ENCODE results near the gene SHISA7.

The SHISA7 gene

DNA sequence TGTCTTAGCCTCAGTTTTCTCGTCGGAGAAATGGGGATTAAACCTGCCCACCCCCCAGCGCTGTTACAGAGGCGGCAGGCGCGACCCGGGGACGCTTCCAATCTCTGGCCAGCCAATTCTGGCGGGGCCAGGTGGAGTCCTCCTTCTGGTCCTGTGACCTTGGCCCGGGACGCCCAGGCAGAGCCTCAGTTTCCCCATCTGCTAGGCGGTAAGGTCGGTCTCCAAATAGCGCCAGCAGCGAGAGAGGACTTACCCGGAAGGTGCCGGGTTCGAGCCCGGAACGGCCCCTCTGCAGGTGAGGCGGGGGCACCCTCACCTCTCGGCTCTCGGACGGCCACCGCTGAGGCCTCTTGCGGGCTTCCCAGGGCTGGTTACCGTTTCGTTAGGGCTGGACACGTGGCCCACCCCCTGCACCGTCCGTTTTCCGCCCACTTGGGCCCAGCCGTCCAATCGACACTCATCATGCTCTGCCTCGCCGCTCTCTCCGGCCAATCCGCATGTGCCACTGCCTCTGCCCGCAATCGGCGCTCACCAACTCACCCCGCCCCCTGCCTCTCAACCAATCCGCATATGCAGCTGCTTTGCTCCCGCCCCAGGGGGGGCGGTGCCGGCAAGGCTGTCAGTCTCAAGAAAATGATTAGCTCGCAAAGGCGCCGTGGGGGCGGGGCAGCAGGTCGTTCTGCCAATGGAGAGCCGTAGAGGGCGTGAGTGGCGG is 18.3 kb upstream of the SHISA7 start, which contains the start of gene ISOC2 (continued):
- TF ChIP-seq ZNF8 (CRISPR knock-in tag; IDR thresholded peaks at IDR 0.05), result no peak
- TF ChIP-seq, protein P1, sequence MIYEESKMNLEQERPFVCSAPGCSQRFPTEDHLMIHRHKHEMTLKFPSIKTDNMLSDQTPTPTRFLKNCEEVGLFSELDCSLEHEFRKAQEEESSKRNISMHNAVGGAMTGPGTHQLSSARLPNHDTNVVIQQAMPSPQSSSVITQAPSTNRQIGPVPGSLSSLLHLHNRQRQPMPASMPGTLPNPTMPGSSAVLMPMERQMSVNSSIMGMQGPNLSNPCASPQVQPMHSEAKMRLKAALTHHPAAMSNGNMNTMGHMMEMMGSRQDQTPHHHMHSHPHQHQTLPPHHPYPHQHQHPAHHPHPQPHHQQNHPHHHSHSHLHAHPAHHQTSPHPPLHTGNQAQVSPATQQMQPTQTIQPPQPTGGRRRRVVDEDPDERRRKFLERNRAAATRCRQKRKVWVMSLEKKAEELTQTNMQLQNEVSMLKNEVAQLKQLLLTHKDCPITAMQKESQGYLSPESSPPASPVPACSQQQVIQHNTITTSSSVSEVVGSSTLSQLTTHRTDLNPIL (CRISPR knock-in tag; IDR thresholded peaks at IDR 0.05; ENCODE audit: low read depth), result no peak
- no peak for TF ChIP-seq PPARA (CRISPR knock-in tag; IDR thresholded peaks at IDR 0.05; ENCODE audit: borderline replicate concordance)
- 0 out of 2 replicates have a peak, but pooled peaks have one; percentile 31 for TF ChIP-seq GLIS3 (CRISPR knock-in tag; IDR thresholded peaks at IDR 0.05)
- TF ChIP-seq OSR1 (CRISPR knock-in tag; IDR thresholded peaks at IDR 0.05), result no peak
- peak; percentile 82; the same call in 1 of the 2 replicates for TF ChIP-seq CSDC2 (CRISPR knock-in tag; IDR thresholded peaks at IDR 0.05)

DNA sequence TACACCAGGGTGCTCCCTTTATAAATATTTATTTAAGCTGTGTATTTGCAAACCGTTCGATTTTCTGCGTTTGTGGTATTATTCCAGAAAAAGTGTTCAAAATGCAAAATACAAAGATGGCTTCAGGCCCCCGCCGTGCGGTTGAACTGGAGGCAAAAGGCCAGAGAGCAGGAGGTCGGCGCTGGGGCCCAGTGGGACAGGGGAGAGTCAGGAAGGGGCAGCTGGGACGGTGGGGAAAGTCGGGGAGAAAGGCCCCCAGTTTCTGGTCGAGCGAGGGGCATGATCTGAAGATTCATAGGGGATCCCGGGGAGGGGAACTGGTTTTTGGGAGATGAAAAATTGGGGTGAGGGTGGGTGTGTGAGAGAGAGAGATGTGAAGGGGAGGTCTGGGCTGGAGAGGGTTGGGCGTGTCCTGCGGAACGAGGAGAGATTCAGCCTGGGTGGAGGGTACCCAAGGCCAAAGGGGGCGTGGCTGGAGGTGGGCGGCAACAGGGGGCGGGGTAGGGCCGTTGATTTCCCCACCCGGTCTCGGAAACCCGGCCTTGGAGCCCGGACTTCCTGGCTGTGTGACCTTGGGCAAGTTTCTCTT is 17.7 kb upstream of the SHISA7 start:
- ATAC-seq, result peak; percentile 73
- no peak for TF ChIP-seq RARB (CRISPR knock-in tag; IDR thresholded peaks at IDR 0.05)
- no peak for TF ChIP-seq PPARA (CRISPR knock-in tag; IDR thresholded peaks at IDR 0.05; ENCODE audit: borderline replicate concordance)
- TF ChIP-seq, protein P1 (CRISPR knock-in tag; IDR thresholded peaks at IDR 0.05; ENCODE audit: low read depth), result no peak
- TF ChIP-seq ZNF8 (CRISPR knock-in tag; IDR thresholded peaks at IDR 0.05), result no peak
- no peak for TF ChIP-seq TOX (CRISPR knock-in tag; IDR thresholded peaks at IDR 0.05; ENCODE audit: borderline replicate concordance)
- no peak for TF ChIP-seq ESRRG (CRISPR knock-in tag; IDR thresholded peaks at IDR 0.05)
- TF ChIP-seq, protein P2, sequence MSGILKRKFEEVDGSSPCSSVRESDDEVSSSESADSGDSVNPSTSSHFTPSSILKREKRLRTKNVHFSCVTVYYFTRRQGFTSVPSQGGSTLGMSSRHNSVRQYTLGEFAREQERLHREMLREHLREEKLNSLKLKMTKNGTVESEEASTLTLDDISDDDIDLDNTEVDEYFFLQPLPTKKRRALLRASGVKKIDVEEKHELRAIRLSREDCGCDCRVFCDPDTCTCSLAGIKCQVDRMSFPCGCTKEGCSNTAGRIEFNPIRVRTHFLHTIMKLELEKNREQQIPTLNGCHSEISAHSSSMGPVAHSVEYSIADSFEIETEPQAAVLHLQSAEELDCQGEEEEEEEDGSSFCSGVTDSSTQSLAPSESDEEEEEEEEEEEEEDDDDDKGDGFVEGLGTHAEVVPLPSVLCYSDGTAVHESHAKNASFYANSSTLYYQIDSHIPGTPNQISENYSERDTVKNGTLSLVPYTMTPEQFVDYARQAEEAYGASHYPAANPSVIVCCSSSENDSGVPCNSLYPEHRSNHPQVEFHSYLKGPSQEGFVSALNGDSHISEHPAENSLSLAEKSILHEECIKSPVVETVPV (CRISPR knock-in tag; IDR thresholded peaks at IDR 0.05), result no peak
- TF ChIP-seq, protein P3, sequence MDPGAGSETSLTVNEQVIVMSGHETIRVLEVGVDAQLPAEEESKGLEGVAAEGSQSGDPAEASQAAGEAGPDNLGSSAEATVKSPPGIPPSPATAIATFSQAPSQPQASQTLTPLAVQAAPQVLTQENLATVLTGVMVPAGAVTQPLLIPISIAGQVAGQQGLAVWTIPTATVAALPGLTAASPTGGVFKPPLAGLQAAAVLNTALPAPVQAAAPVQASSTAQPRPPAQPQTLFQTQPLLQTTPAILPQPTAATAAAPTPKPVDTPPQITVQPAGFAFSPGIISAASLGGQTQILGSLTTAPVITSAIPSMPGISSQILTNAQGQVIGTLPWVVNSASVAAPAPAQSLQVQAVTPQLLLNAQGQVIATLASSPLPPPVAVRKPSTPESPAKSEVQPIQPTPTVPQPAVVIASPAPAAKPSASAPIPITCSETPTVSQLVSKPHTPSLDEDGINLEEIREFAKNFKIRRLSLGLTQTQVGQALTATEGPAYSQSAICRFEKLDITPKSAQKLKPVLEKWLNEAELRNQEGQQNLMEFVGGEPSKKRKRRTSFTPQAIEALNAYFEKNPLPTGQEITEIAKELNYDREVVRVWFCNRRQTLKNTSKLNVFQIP (CRISPR knock-in tag; IDR thresholded peaks at IDR 0.05; ENCODE audit: borderline replicate concordance, low read depth), result no peak
- TF ChIP-seq OSR1 (CRISPR knock-in tag; IDR thresholded peaks at IDR 0.05), result no peak
- no peak for TF ChIP-seq ZNF565 (CRISPR knock-in tag; conservative IDR thresholded peaks at IDR 0.05; ENCODE audit: low read depth)
- TF ChIP-seq CSDC2 (CRISPR knock-in tag; IDR thresholded peaks at IDR 0.05), result no peak
- TF ChIP-seq GLIS3 (CRISPR knock-in tag; IDR thresholded peaks at IDR 0.05), result no peak
- TF ChIP-seq, protein P4, sequence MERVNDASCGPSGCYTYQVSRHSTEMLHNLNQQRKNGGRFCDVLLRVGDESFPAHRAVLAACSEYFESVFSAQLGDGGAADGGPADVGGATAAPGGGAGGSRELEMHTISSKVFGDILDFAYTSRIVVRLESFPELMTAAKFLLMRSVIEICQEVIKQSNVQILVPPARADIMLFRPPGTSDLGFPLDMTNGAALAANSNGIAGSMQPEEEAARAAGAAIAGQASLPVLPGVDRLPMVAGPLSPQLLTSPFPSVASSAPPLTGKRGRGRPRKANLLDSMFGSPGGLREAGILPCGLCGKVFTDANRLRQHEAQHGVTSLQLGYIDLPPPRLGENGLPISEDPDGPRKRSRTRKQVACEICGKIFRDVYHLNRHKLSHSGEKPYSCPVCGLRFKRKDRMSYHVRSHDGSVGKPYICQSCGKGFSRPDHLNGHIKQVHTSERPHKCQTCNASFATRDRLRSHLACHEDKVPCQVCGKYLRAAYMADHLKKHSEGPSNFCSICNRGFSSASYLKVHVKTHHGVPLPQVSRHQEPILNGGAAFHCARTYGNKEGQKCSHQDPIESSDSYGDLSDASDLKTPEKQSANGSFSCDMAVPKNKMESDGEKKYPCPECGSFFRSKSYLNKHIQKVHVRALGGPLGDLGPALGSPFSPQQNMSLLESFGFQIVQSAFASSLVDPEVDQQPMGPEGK (CRISPR knock-in tag; IDR thresholded peaks at IDR 0.05; ENCODE audit: borderline replicate concordance), result no peak
- no peak for TF ChIP-seq ZFP30 (CRISPR knock-in tag; IDR thresholded peaks at IDR 0.05)
- TF ChIP-seq TCF4 (CRISPR knock-in tag; IDR thresholded peaks at IDR 0.05; ENCODE audit: borderline replicate concordance), result no peak

DNA sequence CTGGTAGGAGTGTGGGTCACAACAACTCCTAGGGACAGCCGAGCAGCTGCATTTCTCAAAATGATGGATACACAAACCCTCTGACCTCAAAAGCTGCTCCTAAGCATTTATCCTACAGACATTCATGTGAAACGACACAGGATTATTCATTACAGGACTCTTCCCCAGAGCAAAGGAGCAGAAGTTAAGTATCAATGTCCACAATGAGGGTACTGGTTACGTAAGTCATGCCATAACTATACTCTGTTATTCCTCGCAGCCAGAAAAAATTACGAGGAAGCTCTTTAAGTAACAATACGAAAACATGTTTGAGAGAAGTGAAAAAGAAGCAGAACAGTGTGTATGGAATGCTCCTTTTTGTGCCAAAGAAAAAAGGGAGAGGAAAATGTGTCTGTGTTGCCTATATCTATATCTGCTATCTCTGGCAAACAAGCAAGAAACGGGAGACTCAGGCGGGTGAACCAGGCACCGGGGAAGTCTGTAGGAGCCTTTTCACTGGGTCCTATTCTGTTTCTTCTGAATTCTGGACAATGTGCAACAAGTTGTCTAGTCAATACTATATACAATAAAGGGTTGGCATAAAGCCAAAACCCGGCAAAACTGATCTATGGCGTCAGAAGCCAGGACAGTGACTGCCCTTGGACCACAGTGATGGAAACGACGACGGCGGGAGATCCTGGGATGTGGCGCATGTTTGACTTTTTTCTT is 17.0 kb upstream of the SHISA7 start:
- ATAC-seq, result peak; percentile 2; the same call in 1 of the 3 replicates
- TF ChIP-seq TOX (CRISPR knock-in tag; IDR thresholded peaks at IDR 0.05; ENCODE audit: borderline replicate concordance) (no peak), ZNF565 (CRISPR knock-in tag; conservative IDR thresholded peaks at IDR 0.05; ENCODE audit: low read depth) (no peak), TCF4 (CRISPR knock-in tag; IDR thresholded peaks at IDR 0.05; ENCODE audit: borderline replicate concordance) (no peak), ISL1 (CRISPR knock-in tag; IDR thresholded peaks at IDR 0.05) (no peak), ESRRG (CRISPR knock-in tag; IDR thresholded peaks at IDR 0.05) (no peak), ZC3H10 (CRISPR knock-in tag; IDR thresholded peaks at IDR 0.05) (no peak), OSR1 (CRISPR knock-in tag; IDR thresholded peaks at IDR 0.05) (no peak), CSDC2 (CRISPR knock-in tag; IDR thresholded peaks at IDR 0.05) (no peak), RARB (CRISPR knock-in tag; IDR thresholded peaks at IDR 0.05) (no peak)
- TF ChIP-seq, protein P4 (CRISPR knock-in tag; IDR thresholded peaks at IDR 0.05; ENCODE audit: borderline replicate concordance), result no peak
- TF ChIP-seq, protein P5, sequence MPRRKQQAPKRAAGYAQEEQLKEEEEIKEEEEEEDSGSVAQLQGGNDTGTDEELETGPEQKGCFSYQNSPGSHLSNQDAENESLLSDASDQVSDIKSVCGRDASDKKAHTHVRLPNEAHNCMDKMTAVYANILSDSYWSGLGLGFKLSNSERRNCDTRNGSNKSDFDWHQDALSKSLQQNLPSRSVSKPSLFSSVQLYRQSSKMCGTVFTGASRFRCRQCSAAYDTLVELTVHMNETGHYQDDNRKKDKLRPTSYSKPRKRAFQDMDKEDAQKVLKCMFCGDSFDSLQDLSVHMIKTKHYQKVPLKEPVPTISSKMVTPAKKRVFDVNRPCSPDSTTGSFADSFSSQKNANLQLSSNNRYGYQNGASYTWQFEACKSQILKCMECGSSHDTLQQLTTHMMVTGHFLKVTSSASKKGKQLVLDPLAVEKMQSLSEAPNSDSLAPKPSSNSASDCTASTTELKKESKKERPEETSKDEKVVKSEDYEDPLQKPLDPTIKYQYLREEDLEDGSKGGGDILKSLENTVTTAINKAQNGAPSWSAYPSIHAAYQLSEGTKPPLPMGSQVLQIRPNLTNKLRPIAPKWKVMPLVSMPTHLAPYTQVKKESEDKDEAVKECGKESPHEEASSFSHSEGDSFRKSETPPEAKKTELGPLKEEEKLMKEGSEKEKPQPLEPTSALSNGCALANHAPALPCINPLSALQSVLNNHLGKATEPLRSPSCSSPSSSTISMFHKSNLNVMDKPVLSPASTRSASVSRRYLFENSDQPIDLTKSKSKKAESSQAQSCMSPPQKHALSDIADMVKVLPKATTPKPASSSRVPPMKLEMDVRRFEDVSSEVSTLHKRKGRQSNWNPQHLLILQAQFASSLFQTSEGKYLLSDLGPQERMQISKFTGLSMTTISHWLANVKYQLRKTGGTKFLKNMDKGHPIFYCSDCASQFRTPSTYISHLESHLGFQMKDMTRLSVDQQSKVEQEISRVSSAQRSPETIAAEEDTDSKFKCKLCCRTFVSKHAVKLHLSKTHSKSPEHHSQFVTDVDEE (CRISPR knock-in tag; IDR thresholded peaks at IDR 0.05), result no peak
- TF ChIP-seq, protein P2 (CRISPR knock-in tag; IDR thresholded peaks at IDR 0.05), result no peak
